Measurements from ENCODE around the gene CCDC12.

The CCDC12 gene

DNA sequence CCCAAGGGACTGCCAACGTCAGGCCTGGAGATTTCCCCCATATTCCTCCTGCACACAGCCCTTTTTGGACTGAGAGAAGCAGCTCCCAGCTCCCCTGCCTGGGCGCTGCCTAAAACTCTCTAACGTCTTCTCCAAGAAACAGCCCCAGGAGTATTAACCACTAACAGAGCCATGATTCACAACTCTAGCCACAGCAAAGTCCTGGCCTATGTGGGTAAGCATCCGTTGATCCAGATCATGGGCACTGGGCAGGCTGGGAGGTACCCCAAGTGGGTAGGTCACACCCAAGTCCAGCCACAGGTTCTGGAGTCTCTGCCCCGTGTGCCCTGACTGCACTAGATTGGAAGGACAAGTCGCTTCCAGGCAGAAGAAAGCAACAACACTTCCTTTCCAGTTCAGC lies 34.8 kb upstream of the CCDC12 start:
- Histone ChIP-seq H3K4me1 (ENCODE audit: insufficient read depth, low read length) (peaks cover 10% of the 10 kb centered on the region), H3K9ac (ENCODE audit: low read depth, low read length) (no peak overlapping the region), H3K9me3 (ENCODE audit: control insufficient read depth, insufficient read depth, low read length) (no peaks in the 10 kb centered on the region), H3K36me3 (ENCODE audit: insufficient read depth, low read length) (no peaks in the 10 kb centered on the region; the same call in 1 of the 2 replicates)

DNA sequence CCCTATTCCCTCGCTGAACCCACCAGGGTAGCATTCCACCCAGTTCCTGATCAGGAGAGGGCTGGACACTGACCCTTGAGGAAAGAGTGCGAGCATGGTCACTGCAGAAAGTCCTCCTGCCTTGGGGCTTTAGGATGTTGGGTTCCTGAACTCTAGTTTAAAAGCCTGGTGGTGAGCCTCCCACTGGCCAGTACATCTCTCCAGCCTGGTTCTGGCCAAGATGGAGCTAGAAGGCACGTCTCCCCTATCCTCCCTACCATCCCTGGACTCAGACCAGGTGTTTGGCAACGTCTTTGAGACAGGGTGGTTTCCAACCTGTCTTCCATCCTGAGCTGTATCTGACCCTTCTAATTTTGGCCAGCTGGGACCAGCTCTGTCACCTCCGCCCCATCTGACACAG lies 34.4 kb upstream of the CCDC12 start:
- Histone ChIP-seq H3K9me3 (ENCODE audit: control insufficient read depth, insufficient read depth, low read length) (no peaks in the 10 kb centered on the region), H3K36me3 (ENCODE audit: insufficient read depth, low read length) (no peaks in the 10 kb centered on the region; the same call in 1 of the 2 replicates), H3K9ac (ENCODE audit: low read depth, low read length) (no peak overlapping the region), H3K4me1 (ENCODE audit: insufficient read depth, low read length) (peaks cover 5% of the 10 kb centered on the region; the same call in 1 of the 2 replicates)

DNA sequence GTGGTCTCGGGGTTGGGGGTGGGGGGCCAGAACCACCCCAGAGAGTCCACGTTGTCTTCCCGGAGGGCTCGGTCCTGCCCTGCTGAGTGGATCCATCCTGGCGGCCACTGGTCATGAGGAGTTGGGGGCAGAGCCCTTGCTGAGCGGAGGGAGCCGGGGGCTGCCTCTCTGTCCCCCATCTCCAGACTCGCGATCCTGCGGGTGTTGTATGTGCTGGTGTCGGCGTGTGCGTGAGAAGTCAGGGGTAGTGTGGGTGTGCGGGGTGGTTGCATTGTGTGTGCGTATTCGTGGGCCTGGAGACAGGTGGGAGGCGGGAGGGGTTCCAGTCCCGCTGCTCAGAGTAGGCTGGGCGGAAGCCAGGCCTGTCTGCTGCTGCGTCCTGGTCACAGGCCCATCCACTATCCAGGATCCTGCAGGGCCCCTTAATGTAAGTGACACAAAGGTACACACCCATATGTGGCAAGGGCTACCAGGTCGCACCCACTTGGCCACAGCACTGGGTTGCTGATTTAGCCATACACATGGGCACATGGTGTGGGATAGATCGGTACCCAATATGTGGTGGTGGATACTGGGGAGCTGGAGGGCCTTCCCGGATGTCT lies 33.7 kb upstream of the CCDC12 start:
- peak overlapping the region; percentile 73 for H3K9ac ChIP-seq (ENCODE audit: low read depth, low read length)
- H3K4me1 ChIP-seq (ENCODE audit: insufficient read depth, low read length): 0 out of 2 replicates have a peak, but pooled peaks cover 5% of the 10 kb centered on the region
- no peaks in the 10 kb centered on the region for H3K9me3 ChIP-seq (ENCODE audit: control insufficient read depth, insufficient read depth, low read length)
- no peaks in the 10 kb centered on the region; the same call in 1 of the 2 replicates for H3K36me3 ChIP-seq (ENCODE audit: insufficient read depth, low read length)

DNA sequence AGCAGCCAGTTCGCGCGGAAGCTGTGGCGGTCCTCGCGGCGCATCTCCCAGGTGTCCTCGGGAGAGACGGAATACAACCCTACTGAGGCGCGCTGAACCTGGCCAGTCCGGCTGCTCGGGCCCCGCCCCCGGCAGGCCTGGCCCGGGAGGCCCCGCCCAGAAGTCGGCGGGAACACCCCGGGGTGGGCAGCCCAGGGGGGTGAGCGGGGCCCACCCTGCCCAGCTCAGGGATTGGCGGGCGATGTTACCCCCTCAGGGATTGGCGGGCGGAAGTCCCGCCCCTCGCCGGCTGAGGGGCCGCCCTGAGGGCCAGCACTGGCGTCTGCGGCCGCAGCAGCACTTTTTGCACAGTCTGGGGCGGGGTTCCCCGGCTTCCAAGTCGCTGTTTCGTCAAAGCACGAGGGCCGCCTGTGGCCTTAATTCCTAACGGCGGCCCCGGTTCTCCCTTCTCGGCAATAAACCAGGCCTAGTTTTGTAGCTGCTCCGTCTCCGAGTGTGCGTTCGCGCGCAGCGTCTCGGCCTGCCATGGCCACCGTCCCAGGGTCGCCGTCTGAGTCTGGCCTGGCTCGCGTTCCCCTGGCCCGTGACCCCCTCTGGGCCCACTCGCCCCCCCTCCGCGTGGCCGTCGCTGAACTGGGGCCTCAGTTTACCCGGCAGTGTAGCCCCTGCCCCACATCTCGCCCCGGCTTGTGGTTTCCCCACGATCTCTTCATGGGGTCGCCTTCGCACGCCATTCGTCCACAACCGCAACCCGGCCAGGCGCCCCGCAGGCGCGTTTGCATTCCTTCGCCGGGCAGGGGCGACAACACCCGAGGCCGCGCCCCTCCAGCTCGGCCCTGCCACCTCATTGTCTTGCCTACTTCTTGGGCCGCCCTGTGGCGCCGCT lies 32.9 kb upstream of the CCDC12 start:
- Histone ChIP-seq H3K36me3 (ENCODE audit: insufficient read depth, low read length) (no peaks in the 10 kb centered on the region; the same call in 1 of the 2 replicates), H3K4me1 (ENCODE audit: insufficient read depth, low read length) (0 out of 2 replicates have a peak, but pooled peaks cover 5% of the 10 kb centered on the region), H3K9me3 (ENCODE audit: control insufficient read depth, insufficient read depth, low read length) (no peaks in the 10 kb centered on the region), H3K9ac (ENCODE audit: low read depth, low read length) (peak overlapping the region; percentile 73)

DNA sequence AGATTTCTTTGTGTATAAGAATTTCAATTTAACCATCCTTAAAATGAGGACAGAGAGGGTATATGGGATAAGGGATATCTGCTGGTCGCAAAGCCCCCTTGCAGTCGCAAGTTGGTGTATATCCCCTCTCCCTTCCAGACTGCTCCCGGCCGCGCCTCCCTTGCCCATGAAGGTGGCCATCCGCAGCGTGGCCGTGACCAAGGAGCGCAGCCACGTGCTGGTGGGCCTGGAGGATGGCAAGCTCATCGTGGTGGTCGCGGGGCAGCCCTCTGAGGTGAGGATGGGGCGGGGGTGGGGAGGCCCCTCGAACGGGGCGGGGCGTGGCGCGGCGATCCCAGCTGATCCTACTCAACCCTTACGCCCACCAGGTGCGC lies 32.3 kb upstream of the CCDC12 start:
- peak overlapping the region; percentile 73; the same call in 1 of the 2 replicates for H3K9ac ChIP-seq (ENCODE audit: low read depth, low read length)
- no peaks in the 10 kb centered on the region; the same call in 1 of the 2 replicates for H3K36me3 ChIP-seq (ENCODE audit: insufficient read depth, low read length)
- no peaks in the 10 kb centered on the region for H3K9me3 ChIP-seq (ENCODE audit: control insufficient read depth, insufficient read depth, low read length)
- H3K4me1 ChIP-seq (ENCODE audit: insufficient read depth, low read length): 0 out of 2 replicates have a peak, but pooled peaks cover 5% of the 10 kb centered on the region

DNA sequence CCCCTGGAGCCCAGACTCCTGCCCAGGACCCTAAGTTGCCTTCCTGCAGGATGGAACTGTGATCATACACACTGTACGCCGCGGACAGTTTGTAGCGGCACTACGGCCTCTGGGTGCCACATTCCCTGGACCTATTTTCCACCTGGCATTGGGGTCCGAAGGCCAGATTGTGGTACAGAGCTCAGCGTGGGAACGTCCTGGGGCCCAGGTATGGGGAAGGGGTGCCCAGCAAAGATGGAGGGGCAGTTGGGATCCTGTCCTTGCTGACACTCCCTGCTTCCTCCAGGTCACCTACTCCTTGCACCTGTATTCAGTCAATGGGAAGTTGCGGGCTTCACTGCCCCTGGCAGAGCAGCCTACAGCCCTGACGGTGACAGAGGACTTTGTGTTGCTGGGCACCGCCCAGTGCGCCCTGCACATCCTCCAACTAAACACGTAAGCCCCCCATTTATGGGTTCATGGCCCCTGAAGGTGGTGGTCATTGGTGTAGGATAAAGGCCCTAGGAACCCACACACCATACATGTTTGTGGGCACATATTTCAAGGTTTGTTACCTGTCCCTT lies 31.8 kb upstream of the CCDC12 start:
- Histone ChIP-seq H3K9me3 (ENCODE audit: control insufficient read depth, insufficient read depth, low read length) (no peaks in the 10 kb centered on the region), H3K36me3 (ENCODE audit: insufficient read depth, low read length) (no peaks in the 10 kb centered on the region; the same call in 1 of the 2 replicates), H3K4me1 (ENCODE audit: insufficient read depth, low read length) (0 out of 2 replicates have a peak, but pooled peaks cover 5% of the 10 kb centered on the region), H3K9ac (ENCODE audit: low read depth, low read length) (no peak overlapping the region)

DNA sequence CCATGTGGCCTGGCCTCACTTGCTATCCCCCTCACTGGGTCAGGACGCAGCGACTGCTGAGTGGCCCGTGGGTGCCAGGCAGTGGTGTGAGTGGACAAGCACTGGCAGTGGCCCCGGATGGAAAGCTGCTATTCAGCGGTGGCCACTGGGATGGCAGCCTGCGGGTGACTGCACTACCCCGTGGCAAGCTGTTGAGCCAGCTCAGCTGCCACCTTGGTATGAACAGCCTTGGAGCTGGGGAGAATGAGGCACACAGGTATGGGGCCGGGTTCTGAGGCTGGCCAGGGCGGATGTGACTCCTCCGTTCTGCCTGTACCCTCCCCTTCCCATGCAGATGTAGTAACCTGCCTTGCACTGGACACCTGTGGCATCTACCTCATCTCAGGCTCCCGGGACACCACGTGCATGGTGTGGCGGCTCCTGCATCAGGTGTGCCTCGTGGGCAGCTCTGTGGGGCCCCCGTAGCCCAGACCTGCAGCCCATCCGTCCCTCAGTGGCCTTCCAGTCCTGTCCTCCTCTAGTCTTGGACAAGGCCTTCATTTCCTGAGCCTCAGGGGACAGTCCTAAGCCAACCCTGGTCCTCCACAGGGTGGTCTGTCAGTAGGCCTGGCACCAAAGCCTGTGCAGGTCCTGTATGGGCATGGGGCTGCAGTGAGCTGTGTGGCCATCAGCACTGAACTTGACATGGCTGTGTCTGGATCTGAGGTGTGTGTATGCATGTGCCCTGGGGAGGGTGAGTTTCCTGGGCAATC lies 31.1 kb upstream of the CCDC12 start:
- 0 out of 2 replicates have a peak, but pooled peaks cover 5% of the 10 kb centered on the region for H3K4me1 ChIP-seq (ENCODE audit: insufficient read depth, low read length)
- H3K36me3 ChIP-seq (ENCODE audit: insufficient read depth, low read length): no peaks in the 10 kb centered on the region
- H3K9me3 ChIP-seq (ENCODE audit: control insufficient read depth, insufficient read depth, low read length): no peaks in the 10 kb centered on the region
- H3K9ac ChIP-seq (ENCODE audit: low read depth, low read length): no peak overlapping the region

DNA sequence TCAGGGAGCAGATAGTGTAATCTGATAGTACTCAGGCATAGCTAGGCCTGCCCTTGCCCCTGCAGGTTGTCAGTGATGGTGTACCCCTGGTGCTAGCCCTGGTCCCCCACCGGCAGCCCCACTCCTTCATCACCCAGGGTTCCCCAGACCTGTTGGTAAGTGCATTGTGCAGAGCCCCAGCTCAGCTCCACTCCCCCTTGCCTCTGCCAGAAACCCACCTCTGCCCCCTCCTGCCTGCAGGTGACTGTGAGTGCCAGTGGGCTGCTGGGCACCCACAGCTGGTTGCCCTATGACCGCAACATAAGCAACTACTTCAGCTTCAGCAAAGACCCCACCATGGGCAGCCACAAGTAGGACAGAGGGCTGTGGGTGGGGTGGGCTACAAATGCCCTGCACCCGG lies 30.5 kb upstream of the CCDC12 start:
- Histone ChIP-seq H3K9me3 (ENCODE audit: control insufficient read depth, insufficient read depth, low read length) (no peaks in the 10 kb centered on the region), H3K9ac (ENCODE audit: low read depth, low read length) (no peak overlapping the region), H3K4me1 (ENCODE audit: insufficient read depth, low read length) (0 out of 2 replicates have a peak, but pooled peaks cover 5% of the 10 kb centered on the region), H3K36me3 (ENCODE audit: insufficient read depth, low read length) (peaks cover 2% of the 10 kb centered on the region; the same call in 1 of the 2 replicates)

DNA sequence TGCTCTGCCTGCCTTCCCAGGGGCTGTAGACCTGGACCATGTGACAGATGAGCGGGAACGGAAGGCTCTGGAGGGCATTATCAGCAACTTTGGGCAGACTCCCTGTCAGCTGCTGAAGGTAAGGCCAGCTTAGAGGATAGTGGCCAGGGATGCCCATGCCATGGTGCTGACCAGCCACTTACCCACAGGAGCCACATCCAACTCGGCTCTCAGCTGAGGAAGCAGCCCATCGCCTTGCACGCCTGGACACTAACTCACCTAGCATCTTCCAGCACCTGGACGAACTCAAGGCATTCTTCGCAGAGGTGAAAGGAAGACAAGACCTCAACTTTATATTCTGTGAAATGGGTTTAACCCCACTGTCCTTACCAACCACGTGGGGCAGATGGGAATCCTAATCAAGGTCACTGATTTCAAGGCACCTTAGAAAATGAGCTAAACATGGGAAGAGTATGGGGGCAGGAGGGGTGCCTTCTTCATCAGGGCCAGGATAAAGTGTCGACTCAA lies 29.7 kb upstream of the CCDC12 start:
- Histone ChIP-seq H3K4me1 (ENCODE audit: insufficient read depth, low read length) (0 out of 2 replicates have a peak, but pooled peaks cover 5% of the 10 kb centered on the region), H3K9ac (ENCODE audit: low read depth, low read length) (no peak overlapping the region), H3K9me3 (ENCODE audit: control insufficient read depth, insufficient read depth, low read length) (no peaks in the 10 kb centered on the region), H3K36me3 (ENCODE audit: insufficient read depth, low read length) (peaks cover 2% of the 10 kb centered on the region; the same call in 1 of the 2 replicates)

DNA sequence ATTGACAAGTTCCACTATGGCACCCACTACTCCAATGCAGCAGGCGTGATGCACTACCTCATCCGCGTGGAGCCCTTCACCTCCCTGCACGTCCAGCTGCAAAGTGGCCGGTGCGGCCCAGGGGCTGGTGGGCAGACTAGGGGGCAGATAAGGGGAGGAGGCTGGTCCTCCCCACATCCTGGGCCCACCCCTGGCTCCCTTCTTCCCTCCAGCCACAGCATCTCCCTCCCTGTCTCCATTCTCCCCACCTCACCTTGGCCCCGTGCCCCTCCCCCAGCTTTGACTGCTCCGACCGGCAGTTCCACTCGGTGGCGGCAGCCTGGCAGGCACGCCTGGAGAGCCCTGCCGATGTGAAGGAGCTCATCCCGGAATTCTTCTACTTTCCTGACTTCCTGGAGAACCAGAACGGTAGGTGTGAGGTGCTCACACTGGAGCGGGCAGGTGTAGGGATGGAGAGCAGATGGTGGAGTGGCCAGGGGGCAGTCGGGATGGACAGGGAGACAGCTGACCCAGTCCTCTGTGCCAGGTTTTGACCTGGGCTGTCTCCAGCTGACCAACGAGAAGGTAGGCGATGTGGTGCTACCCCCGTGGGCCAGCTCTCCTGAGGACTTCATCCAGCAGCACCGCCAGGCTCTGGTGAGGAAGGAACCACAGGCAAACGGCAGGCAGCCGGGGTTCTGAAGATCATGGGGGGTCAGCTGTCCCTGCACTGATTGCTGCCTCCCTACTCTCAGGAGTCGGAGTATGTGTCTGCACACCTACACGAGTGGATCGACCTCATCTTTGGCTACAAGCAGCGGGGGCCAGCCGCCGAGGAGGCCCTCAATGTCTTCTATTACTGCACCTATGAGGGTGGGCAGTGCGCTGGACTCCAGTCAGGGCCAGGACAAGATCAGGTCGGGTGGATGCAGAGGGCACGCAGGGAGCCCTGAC lies 28.9 kb upstream of the CCDC12 start:
- Histone ChIP-seq H3K9me3 (ENCODE audit: control insufficient read depth, insufficient read depth, low read length) (no peaks in the 10 kb centered on the region), H3K4me1 (ENCODE audit: insufficient read depth, low read length) (0 out of 2 replicates have a peak, but pooled peaks cover 2% of the 10 kb centered on the region), H3K9ac (ENCODE audit: low read depth, low read length) (no peak overlapping the region), H3K36me3 (ENCODE audit: insufficient read depth, low read length) (peaks cover 2% of the 10 kb centered on the region; the same call in 1 of the 2 replicates)

DNA sequence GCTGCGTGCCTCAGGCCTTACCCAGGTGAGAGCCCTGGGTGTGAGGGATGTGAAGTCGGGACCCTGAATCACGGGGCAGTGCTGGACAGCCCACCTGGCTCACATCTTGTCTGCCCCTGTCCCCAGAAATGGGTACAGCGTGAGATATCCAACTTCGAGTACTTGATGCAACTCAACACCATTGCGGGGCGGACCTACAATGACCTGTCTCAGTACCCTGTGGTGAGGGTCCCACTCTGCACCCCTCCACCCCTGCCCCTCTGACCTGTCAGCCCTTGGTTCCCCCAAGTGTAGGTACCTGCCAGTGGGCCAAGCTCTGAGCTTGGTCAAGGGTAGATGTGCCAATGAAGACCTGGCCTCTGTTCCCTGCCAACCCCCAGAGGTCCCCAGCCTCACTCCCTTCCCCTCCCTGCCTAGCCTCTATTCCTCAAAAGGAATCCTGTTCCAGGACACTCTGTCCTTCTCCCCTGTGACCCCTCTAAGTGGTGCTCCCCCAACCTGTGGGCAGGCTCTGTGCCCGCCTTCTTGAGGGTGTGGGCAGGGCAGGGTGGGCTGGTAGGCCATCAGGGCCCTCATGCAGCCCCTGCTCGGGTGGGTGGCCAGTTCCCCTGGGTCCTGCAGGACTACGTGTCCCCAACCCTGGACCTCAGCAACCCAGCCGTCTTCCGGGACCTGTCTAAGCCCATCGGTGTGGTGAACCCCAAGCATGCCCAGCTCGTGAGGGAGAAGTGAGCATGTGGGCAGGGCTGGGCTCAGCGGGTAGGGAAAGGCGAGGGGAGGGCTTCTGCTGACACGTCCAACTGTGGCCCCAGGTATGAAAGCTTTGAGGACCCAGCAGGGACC lies 28.0 kb upstream of the CCDC12 start:
- peaks cover 2% of the 10 kb centered on the region; the same call in 1 of the 2 replicates for H3K36me3 ChIP-seq (ENCODE audit: insufficient read depth, low read length)
- H3K9me3 ChIP-seq (ENCODE audit: control insufficient read depth, insufficient read depth, low read length): no peaks in the 10 kb centered on the region
- no peak overlapping the region for H3K9ac ChIP-seq (ENCODE audit: low read depth, low read length)
- H3K4me1 ChIP-seq (ENCODE audit: insufficient read depth, low read length): no peaks in the 10 kb centered on the region
